Endothelial cell of umbilical vein (primary cell): ENCODE measurements around the gene TMEM63B. TPM values are rescaled to one million over a fixed set of nuclear protein-coding genes. Genes with fewer than 3 reads are reported as not detected.

Experiments
- BruUV-seq: library from RNA; stranded (reverse); fragments of 400-500 nt; replicated peaks from 2 replicates; lab custom pipeline; 2021; lab: Mats Ljungman, UMichigan
- CTCF ChIA-PET: fragments of 300-600, 350-600 bp; sonication (Branson Sonifier 250); formaldehyde crosslinking; loops from one replicate; lab custom pipeline; 2021; ENCODE audit warnings: antibody characterized with exemption, inconsistent platforms; lab: Charles Lee
- POLR2A ChIA-PET: fragments of 300-600, 350-600 bp; sonication (Branson Sonifier 250); formaldehyde crosslinking; loops from one replicate; lab custom pipeline; 2021; ENCODE audit warnings: antibody characterized with exemption, inconsistent platforms; lab: Charles Lee
- DNase-seq: peaks from one replicate; pipeline ENCODE4 v3.0.0-alpha.2; 2011; ENCODE audit warnings: low read depth, low spot score
- FAIRE-seq: peaks from 2 replicates; lab custom pipeline; 2011; peaks lifted over from hg19 to GRCh38; lab: Jason Lieb, UNC
- H2AFZ ChIP-seq: 2 replicates; pipeline ENCODE4 v1.6.0; 2012; ENCODE audit warnings: low read depth, low read length, control low read depth, inconsistent platforms
- H3K27ac ChIP-seq: 2 replicates; pipeline ENCODE4 v1.5.1; 2011; ENCODE audit warnings: low read depth, mild to moderate bottlenecking, control low read depth, low read length, moderate library complexity; ENCODE audit not compliant: insufficient read depth
- H3K27me3 ChIP-seq, 2 experiments: 2 replicates each; pipeline versions ENCODE4 v1.6.0 to v1.6.1; 2011; ENCODE audit warnings: low read length in 2 of 2, mixed read lengths in 1 of 2; ENCODE audit not compliant: control insufficient read depth in 2 of 2, insufficient read depth in 2 of 2
- H3K36me3 ChIP-seq, 2 experiments: 2 replicates in 1 of 2; 3 replicates in 1 of 2; pipeline ENCODE4 v1.5.1; 2011; ENCODE audit warnings: low read length in 2 of 2, mild to moderate bottlenecking in 1 of 2, moderate library complexity in 1 of 2; ENCODE audit not compliant: control insufficient read depth in 2 of 2, insufficient read depth in 2 of 2; ENCODE audit errors: extremely low read depth in 1 of 2
- H3K4me1 ChIP-seq: 3 replicates; pipeline ENCODE4 v1.5.1; 2011; ENCODE audit warnings: mild to moderate bottlenecking, low read length; ENCODE audit not compliant: control insufficient read depth, insufficient read depth; ENCODE audit errors: extremely low read depth
- H3K4me2 ChIP-seq: 2 replicates; pipeline ENCODE4 v1.6.1; 2011; ENCODE audit warnings: low read length, control low read depth, mixed read lengths; ENCODE audit not compliant: insufficient read depth
- H3K4me3 ChIP-seq, 3 experiments: fragments of 200-600 bp in 1 of 3; sonication (generic), shearing (Covaris generic) in 1 of 3; replicated peaks in 1 of 3; 2 replicates each; pipeline ENCODE4 v1.5.1; 2011 to 2016; ENCODE audit warnings: control low read depth in 3 of 3, low read length in 3 of 3, mild to moderate bottlenecking in 2 of 3, inconsistent platforms in 1 of 3, low read depth in 1 of 3, moderate library complexity in 1 of 3; ENCODE audit not compliant: insufficient read depth in 1 of 3
- H3K79me2 ChIP-seq: 2 replicates; pipeline ENCODE4 v1.6.0; 2012; ENCODE audit warnings: low read length, inconsistent platforms; ENCODE audit not compliant: control insufficient read depth, insufficient read depth
- H3K9ac ChIP-seq: replicated peaks from 2 replicates; pipeline ENCODE3; 2011; ENCODE audit warnings: low read length, control low read depth; ENCODE audit not compliant: insufficient read depth; ENCODE audit errors: extremely low read depth
- H3K9me1 ChIP-seq: replicated peaks from 3 replicates; pipeline ENCODE4 v1.6.0; 2011; ENCODE audit warnings: mild to moderate bottlenecking, low read length; ENCODE audit not compliant: control insufficient read depth, insufficient read depth; ENCODE audit errors: extremely low read depth
- H3K9me3 ChIP-seq: replicated peaks from 2 replicates; pipeline ENCODE4 v1.5.1; 2012; ENCODE audit warnings: low read length, inconsistent platforms; ENCODE audit not compliant: control insufficient read depth, insufficient read depth
- H4K20me1 ChIP-seq: replicated peaks from 2 replicates; pipeline ENCODE3; 2011; ENCODE audit warnings: mild to moderate bottlenecking, low read length; ENCODE audit not compliant: control insufficient read depth, insufficient read depth; ENCODE audit errors: extremely low read depth
- EZH2 ChIP-seq: IDR thresholded peaks from 2 replicates; pipeline ENCODE4 v1.6.1; 2012; ENCODE audit warnings: borderline replicate concordance, low read depth, mild to moderate bottlenecking, moderate library complexity, low read length, inconsistent platforms; ENCODE audit not compliant: severe bottlenecking
- FOS ChIP-seq: IDR thresholded peaks from 2 replicates; pipeline ENCODE4 v1.6.1; 2011; ENCODE audit warnings: mild to moderate bottlenecking, low read length, moderate library complexity, borderline replicate concordance; ENCODE audit not compliant: insufficient read depth
- GATA2 ChIP-seq: IDR thresholded peaks from 2 replicates; pipeline ENCODE4 v1.7.0; 2011; ENCODE audit warnings: low read depth, mild to moderate bottlenecking, moderate library complexity, mixed read lengths, low read length; ENCODE audit not compliant: insufficient read length, insufficient read depth
- JUN ChIP-seq: IDR thresholded peaks from 2 replicates; pipeline ENCODE4 v1.6.1; 2011; ENCODE audit warnings: borderline replicate concordance, low read depth; ENCODE audit not compliant: insufficient read length, insufficient read depth
- MYC ChIP-seq: IDR thresholded peaks from one replicate; pipeline ENCODE4 v1.6.1; 2011; ENCODE audit warnings: mild to moderate bottlenecking, low read depth, low read length
- POLR2A ChIP-seq: IDR thresholded peaks from 2 replicates; pipeline ENCODE4 v1.6.1; 2012; ENCODE audit warnings: low read depth, mild to moderate bottlenecking, control low read depth, low read length
- POLR2AphosphoS5 ChIP-seq: IDR thresholded peaks from 2 replicates; pipeline ENCODE4 v1.6.1; 2012; ENCODE audit warnings: low read depth, mild to moderate bottlenecking, control low read depth, low read length, moderate library complexity; ENCODE audit not compliant: insufficient read depth
- dilution Hi-C: fragments of 300-500 bp; cut with MboI; formaldehyde crosslinking; loops from one replicate; pipeline ENCODE4 v1.15.0; 2019; ENCODE audit warnings: low sequenced_read_pairs; ENCODE audit not compliant: extremely low pct_ligation_motif_present
- intact Hi-C: fragments of 100-400 bp; cut with micrococcal nuclease; formaldehyde crosslinking; loops from one replicate; pipeline ENCODE4 v1.10.0; 2022
- polyA plus RNA-seq, 4 experiments: library from polyadenylated mRNA; depleted of rRNA in 3 of 4; stranded (reverse) in 3 of 4; unstranded in 1 of 4; fragments of >200 nt; gene quantifications; 2 replicates each; pipeline versions ENCODE4 v1.2.1 to v1.2.3, GENCODE V29; 2011 to 2012; ENCODE audit warnings: missing spikeins in 1 of 4
- total RNA-seq: library from RNA; stranded (reverse); gene quantifications from 2 replicates; pipeline ENCODE4 v1.2.3, GENCODE V29; 2021
- TF ChIP-seq, protein P1 (sequence below): IDR thresholded peaks from 2 replicates; pipeline ENCODE4 v1.6.1; 2011; ENCODE audit not compliant: insufficient read depth, insufficient read length
- TF ChIP-seq, protein P2 (sequence below), 2 donors: IDR thresholded peaks; 1 replicate in 1 of 2; 2 replicates in 1 of 2; pipeline ENCODE4 v1.5.1; 2011; ENCODE audit warnings: low read length in 2 of 2, mild to moderate bottlenecking in 2 of 2, moderate library complexity in 2 of 2, control low read depth in 1 of 2, inconsistent platforms in 1 of 2, low read depth in 1 of 2; ENCODE audit not compliant: insufficient read depth in 1 of 2; ENCODE audit errors: extremely low read depth in 1 of 2

TMEM63B gene
- total and polyA plus RNA-seq, 2 donors (not counting 3 experiments of a cell fraction or from before 2014, with no cell fraction given), result 49.7 to 56.1 TPM

DNA sequence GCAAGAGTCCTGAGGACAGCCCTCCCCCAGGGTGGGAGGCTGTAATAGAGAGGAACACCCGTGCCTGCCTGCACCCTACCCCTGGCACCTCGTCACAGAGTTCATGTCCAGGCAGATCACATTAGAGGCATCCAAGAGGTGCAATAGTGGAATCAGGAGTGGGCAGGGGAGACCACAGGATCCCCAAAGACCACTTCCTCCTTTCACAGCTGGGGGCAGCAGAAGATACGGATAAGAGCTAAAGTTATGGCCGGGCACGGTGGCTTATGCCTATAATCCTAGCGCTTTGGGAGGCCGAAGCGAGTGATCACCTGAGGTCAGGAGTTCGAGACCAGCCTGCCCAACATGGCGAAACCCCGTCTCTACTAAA, 29.8 kb downstream of the TMEM63B start:
- DNase-seq (no peak), FAIRE-seq (no peak)
- Histone ChIP-seq H3K9ac (no peak overlapping the region), H3K4me2 (no peak overlapping the region), H3K27me3 (no peaks in the 10 kb centered on the region), H3K79me2 (no peaks in the 10 kb centered on the region), H4K20me1 (no peaks in the 10 kb centered on the region), H2AFZ (no peak overlapping the region), H3K36me3 (no peaks in the 10 kb centered on the region), H3K4me1 (no peaks in the 10 kb centered on the region), H3K27ac (no peak overlapping the region), H3K9me1 (no peaks in the 10 kb centered on the region), H3K9me3 (no peaks in the 10 kb centered on the region), H3K4me3 (no peak overlapping the region)
- TF ChIP-seq, protein P1, sequence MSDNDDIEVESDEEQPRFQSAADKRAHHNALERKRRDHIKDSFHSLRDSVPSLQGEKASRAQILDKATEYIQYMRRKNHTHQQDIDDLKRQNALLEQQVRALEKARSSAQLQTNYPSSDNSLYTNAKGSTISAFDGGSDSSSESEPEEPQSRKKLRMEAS, result no peak
- TF ChIP-seq FOS, result no peak
- TF ChIP-seq GATA2, result no peak
- no peak for TF ChIP-seq POLR2AphosphoS5
- no peak for TF ChIP-seq JUN
- TF ChIP-seq POLR2A, result no peak
- TF ChIP-seq, protein P2, sequence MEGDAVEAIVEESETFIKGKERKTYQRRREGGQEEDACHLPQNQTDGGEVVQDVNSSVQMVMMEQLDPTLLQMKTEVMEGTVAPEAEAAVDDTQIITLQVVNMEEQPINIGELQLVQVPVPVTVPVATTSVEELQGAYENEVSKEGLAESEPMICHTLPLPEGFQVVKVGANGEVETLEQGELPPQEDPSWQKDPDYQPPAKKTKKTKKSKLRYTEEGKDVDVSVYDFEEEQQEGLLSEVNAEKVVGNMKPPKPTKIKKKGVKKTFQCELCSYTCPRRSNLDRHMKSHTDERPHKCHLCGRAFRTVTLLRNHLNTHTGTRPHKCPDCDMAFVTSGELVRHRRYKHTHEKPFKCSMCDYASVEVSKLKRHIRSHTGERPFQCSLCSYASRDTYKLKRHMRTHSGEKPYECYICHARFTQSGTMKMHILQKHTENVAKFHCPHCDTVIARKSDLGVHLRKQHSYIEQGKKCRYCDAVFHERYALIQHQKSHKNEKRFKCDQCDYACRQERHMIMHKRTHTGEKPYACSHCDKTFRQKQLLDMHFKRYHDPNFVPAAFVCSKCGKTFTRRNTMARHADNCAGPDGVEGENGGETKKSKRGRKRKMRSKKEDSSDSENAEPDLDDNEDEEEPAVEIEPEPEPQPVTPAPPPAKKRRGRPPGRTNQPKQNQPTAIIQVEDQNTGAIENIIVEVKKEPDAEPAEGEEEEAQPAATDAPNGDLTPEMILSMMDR (IDR thresholded peaks at IDR 0.05; ENCODE audit: extremely low read depth in 1 of 2, insufficient read depth in 1 of 2, low read depth in 1 of 2, low read length in 2 of 2), result no peak
- no peak for TF ChIP-seq EZH2
- TF ChIP-seq MYC, result no peak
- no TSS peak for BruUV-seq
- dilution Hi-C loops (no loop called here), intact Hi-C loops (no loop called here)
- ChIA-PET POLR2A (no interaction called here), CTCF (interaction anchor here (0.9 to 5.0 kb wide), 5 partner anchors 12 to 80 kb away, joined by 3 to 56 read pairs (median 6); no protein-coding TSS in a partner anchor)
